Smooth muscle cell (in vitro differentiated cells): ENCODE data around the gene TLK1. TPM values are rescaled to one million over a fixed set of nuclear protein-coding genes. Genes with fewer than 3 reads are reported as not detected.
A peak's percentile ranks its signal among the peaks of the same experiment; 100 is the strongest.

Experiments
- DNase-seq: peaks from one replicate; lab custom pipeline; 2025; ENCODE audit not compliant: unreplicated experiment; lab: John Stamatoyannopoulos, UW
- H2AFZ ChIP-seq: fragments of 200-600 bp; sonication (generic); 2 replicates; pipeline ENCODE4 v1.6.0; 2016; ENCODE audit warnings: antibody characterized with exemption, low read depth, mild to moderate bottlenecking
- H3F3A ChIP-seq: fragments of 200-600 bp; sonication (generic); 2 replicates; pipeline ENCODE4 v1.6.0; 2017; ENCODE audit warnings: antibody characterized with exemption, low read depth
- H3K27ac ChIP-seq: fragments of 200-600 bp; sonication (generic); 2 replicates; pipeline ENCODE4 v1.5.1; 2016; ENCODE audit warnings: low read depth, mild to moderate bottlenecking
- H3K27me3 ChIP-seq: fragments of 200-600 bp; sonication (generic); 2 replicates; pipeline ENCODE4 v1.6.1; 2016; ENCODE audit warnings: low read depth, mild to moderate bottlenecking
- H3K36me3 ChIP-seq: fragments of 200-600 bp; sonication (generic); 2 replicates; pipeline ENCODE4 v1.5.1; 2016; ENCODE audit warnings: low read depth
- H3K4me1 ChIP-seq: fragments of 200-600 bp; sonication (generic); 2 replicates; pipeline ENCODE4 v1.5.1; 2016; ENCODE audit warnings: low read depth
- H3K4me2 ChIP-seq: fragments of 200-600 bp; sonication (generic); 2 replicates; pipeline ENCODE4 v1.6.0; 2016; ENCODE audit warnings: mild to moderate bottlenecking
- H3K4me3 ChIP-seq: fragments of 200-600 bp; sonication (generic); 2 replicates; pipeline ENCODE4 v1.5.1; 2016; ENCODE audit warnings: mild to moderate bottlenecking
- H3K79me2 ChIP-seq: fragments of 200-600 bp; sonication (generic); 2 replicates; pipeline ENCODE4 v1.6.0; 2016; ENCODE audit warnings: low read depth, mild to moderate bottlenecking
- H3K9ac ChIP-seq: fragments of 200-600 bp; sonication (generic); 2 replicates; pipeline ENCODE4 v1.6.0; 2016; ENCODE audit warnings: low read depth
- H3K9me3 ChIP-seq: fragments of 200-600 bp; sonication (generic); replicated peaks from 2 replicates; pipeline ENCODE4 v1.5.1; 2016; ENCODE audit warnings: low read depth
- H4K20me1 ChIP-seq: fragments of 200-600 bp; sonication (generic); 2 replicates; pipeline ENCODE4 v1.6.0; 2016; ENCODE audit warnings: low read depth
- CTCF ChIP-seq: fragments of 200-600 bp; sonication (generic); IDR thresholded peaks from 2 replicates; pipeline ENCODE4 v1.5.1; 2017; ENCODE audit warnings: borderline replicate concordance, mild to moderate bottlenecking, antibody characterized with exemption; ENCODE audit not compliant: insufficient read depth, poor library complexity, severe bottlenecking
- WGBS: methylation state at CpG from one replicate; pipeline ENCODE4 v1.1.7; 2016; ENCODE audit warnings: low lambda C conversion rate; 5-methylcytosine and 5-hydroxymethylcytosine counted together
- polyA plus RNA-seq: library from polyadenylated mRNA; unstranded; fragments of >200 nt; fragmentation: Nextera tagmentation; extraction: Ambion mirVana; gene quantifications from 2 replicates; pipeline ENCODE4 v1.2.1, GENCODE V29; 2016
- total RNA-seq: library from RNA; depleted of rRNA; stranded (reverse); fragments of >200 nt; gene quantifications from 2 replicates; pipeline ENCODE4 v1.2.3, GENCODE V29; 2014

The TLK1 gene
- total and polyA plus RNA-seq, 2 experiments from 2014 or later: 3.2 to 20.0 TPM

DNA sequence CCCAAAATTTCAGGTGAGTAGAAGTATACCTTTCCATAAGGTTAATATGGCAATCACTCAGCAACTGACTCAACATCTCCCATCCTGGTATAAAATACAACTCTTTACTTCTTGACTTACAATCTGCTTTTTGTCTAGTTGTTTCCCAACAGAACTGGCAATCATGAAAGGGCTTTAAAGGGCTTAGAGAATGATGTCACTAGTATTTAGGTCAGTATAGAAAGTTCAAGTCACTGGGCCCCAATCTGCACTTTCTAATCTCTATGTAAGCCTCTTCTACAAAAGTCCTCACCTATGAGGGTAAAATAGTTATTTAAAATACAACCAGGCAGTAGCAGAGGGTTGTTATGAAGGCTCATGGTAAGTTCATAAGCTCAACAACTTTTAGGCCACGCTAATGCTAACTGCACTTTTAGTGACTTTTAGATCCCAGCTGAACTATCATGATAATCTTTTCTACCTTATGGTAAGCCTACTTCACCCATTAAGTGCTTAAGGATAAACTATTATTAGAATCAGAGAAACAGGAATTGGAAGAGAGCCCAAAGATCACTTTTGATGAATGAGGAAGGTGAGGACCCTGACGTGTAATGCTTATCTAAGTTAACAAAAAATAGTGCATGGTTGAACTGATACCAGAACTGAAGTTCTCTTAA is 152.0 kb downstream of the TLK1 start:
- H3K9me3 ChIP-seq: no peaks in the 10 kb centered on the region
- no peaks in the 10 kb centered on the region for H3K27me3 ChIP-seq
- H2AFZ ChIP-seq: no peak overlapping the region
- no peaks in the 10 kb centered on the region for H4K20me1 ChIP-seq
- no peak overlapping the region for H3K9ac ChIP-seq
- H3K4me1 ChIP-seq: peaks cover 7% of the 10 kb centered on the region
- no peaks in the 10 kb centered on the region for H3F3A ChIP-seq
- no peaks in the 10 kb centered on the region for H3K79me2 ChIP-seq
- DNase-seq: no peak
- peak overlapping the region; percentile 21 for H3K27ac ChIP-seq
- TF ChIP-seq CTCF: no peak
- no peak overlapping the region for H3K4me3 ChIP-seq
- H3K4me2 ChIP-seq: peak overlapping the region; percentile 12
- H3K36me3 ChIP-seq: peaks cover 1% of the 10 kb centered on the region
- 55% methylated on average over 2 of the region's 2 CpGs for WGBS

DNA sequence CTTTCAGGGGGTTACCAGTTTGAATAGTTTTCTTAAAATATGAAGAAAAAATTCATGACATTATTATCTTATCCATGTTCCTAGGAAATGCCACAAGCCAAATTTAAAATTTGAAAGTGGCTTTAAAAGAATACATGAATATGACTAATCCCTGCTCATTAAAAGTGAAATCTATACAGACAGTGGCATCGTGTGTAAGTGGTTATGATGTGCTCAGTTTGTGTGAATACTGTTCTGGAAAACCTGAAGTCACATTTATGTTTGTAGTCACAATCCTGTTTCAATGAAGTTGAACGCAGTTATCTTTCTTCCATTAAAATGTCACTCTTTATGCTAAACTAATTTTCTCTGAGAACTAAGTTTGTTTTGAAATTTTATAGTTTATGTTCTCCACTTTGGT is 155.9 kb downstream of the TLK1 start:
- Histone ChIP-seq H3K27ac (no peak overlapping the region), H3F3A (no peaks in the 10 kb centered on the region), H3K4me1 (peaks cover 7% of the 10 kb centered on the region), H3K4me3 (no peak overlapping the region), H3K9me3 (no peaks in the 10 kb centered on the region), H3K9ac (no peak overlapping the region), H3K79me2 (no peaks in the 10 kb centered on the region), H3K4me2 (no peak overlapping the region), H3K27me3 (no peaks in the 10 kb centered on the region), H4K20me1 (no peaks in the 10 kb centered on the region), H2AFZ (no peak overlapping the region), H3K36me3 (peaks cover 5% of the 10 kb centered on the region)
- no peak for TF ChIP-seq CTCF
- 85% methylated on average over 2 of the region's 2 CpGs for WGBS
- DNase-seq: no peak

- no peak overlapping the region for H3K4me2 ChIP-seq
- no peak overlapping the region for H3K27ac ChIP-seq
- no peaks in the 10 kb centered on the region for H3K9me3 ChIP-seq
- WGBS: 93% methylated on average over 2 of the region's 2 CpGs
- H4K20me1 ChIP-seq: no peaks in the 10 kb centered on the region
- H3F3A ChIP-seq: no peaks in the 10 kb centered on the region
- no peak for TF ChIP-seq CTCF
- H3K9ac ChIP-seq: no peak overlapping the region
- peaks cover 5% of the 10 kb centered on the region for H3K36me3 ChIP-seq
- no peaks in the 10 kb centered on the region for H3K27me3 ChIP-seq
- H3K4me3 ChIP-seq: no peak overlapping the region
- H2AFZ ChIP-seq: no peak overlapping the region
- DNase-seq: no peak
- H3K79me2 ChIP-seq: no peaks in the 10 kb centered on the region
- peaks cover 7% of the 10 kb centered on the region for H3K4me1 ChIP-seq
Observed at GRCh38 chr2:171004363-171004762, 156.3 kb downstream of the TLK1 start.

- Histone ChIP-seq H3F3A (no peaks in the 10 kb centered on the region), H2AFZ (no peak overlapping the region), H3K4me2 (no peak overlapping the region), H3K36me3 (peaks cover 5% of the 10 kb centered on the region), H3K4me3 (no peak overlapping the region), H3K27ac (no peak overlapping the region), H3K9me3 (no peaks in the 10 kb centered on the region), H3K79me2 (no peaks in the 10 kb centered on the region), H4K20me1 (no peaks in the 10 kb centered on the region), H3K9ac (no peak overlapping the region), H3K4me1 (no peaks in the 10 kb centered on the region), H3K27me3 (no peaks in the 10 kb centered on the region)
- no peak for DNase-seq
- TF ChIP-seq CTCF: no peak
- 98% methylated on average over 6 of the region's 6 CpGs for WGBS
Observed at GRCh38 chr2:170999654-171000053, 161.0 kb downstream of the TLK1 start.
